IPS-NIHi7 (cell line): ENCODE measurements around the gene CD27.

ENCODE experiments used
- DNase-seq: peaks from one replicate; pipeline ENCODE4 v3.0.0; 2012; ENCODE audit warnings: mixed read lengths; ENCODE audit errors: extremely low spot score

CD27 gene

GRCh38 chr12:6434205-6435140 is 10.3 kb upstream of the CD27 start:
- DNase-seq = no peak

GRCh38 chr12:6435961-6436715 is 8.6 kb upstream of the CD27 start:
- DNase-seq = no peak

- DNase-seq = no peak
These were observed 7.2 kb upstream of the CD27 start for GRCh38 chr12:6437586-6437985.

- DNase-seq = no peak
These were observed 6.4 kb upstream of the CD27 start for GRCh38 chr12:6438345-6438744.

- DNase-seq = no peak
These were observed 4.4 kb upstream of the CD27 start for GRCh38 chr12:6440391-6440790.

GRCh38 chr12:6442836-6443235 is 1.9 kb upstream of the CD27 start:
- no peak for DNase-seq

GRCh38 chr12:6443361-6443983 is 1.3 kb upstream of the CD27 start:
- DNase-seq = no peak

GRCh38 chr12:6444031-6444430 is 724 bp upstream of the CD27 start:
- DNase-seq = no peak

- no peak for DNase-seq
These were observed 5.5 kb downstream of the CD27 start for GRCh38 chr12:6450091-6450868.

- no peak for DNase-seq
These were observed 6.2 kb downstream of the CD27 start for GRCh38 chr12:6450869-6451347.

GRCh38 chr12:6451348-6452244 is 6.8 kb downstream of the CD27 start, which contains the start of gene TAPBPL:
Gene TAPBPL, plus strand, starts transcription at chr12:6452042. Its CDS starts 207 bp downstream, at chr12:6452249.
- DNase-seq = peak; percentile 64

GRCh38 chr12:6452245-6452943 is 7.6 kb downstream of the CD27 start:
- DNase-seq = no peak

GRCh38 chr12:6452944-6453630 is 8.3 kb downstream of the CD27 start:
- no peak for DNase-seq

GRCh38 chr12:6457220-6457945 is 12.6 kb downstream of the CD27 start:
- no peak for DNase-seq

- DNase-seq = no peak
These were observed 13.7 kb downstream of the CD27 start for GRCh38 chr12:6458281-6459003.

- no peak for DNase-seq
These were observed 14.2 kb downstream of the CD27 start for GRCh38 chr12:6459004-6459337.

GRCh38 chr12:6460751-6461371 is 16.1 kb downstream of the CD27 start:
- DNase-seq = no peak
